Thoracic aorta (tissue), 2 donors: ENCODE data around the gene SCARB2. TPM values are rescaled to one million over a fixed set of nuclear protein-coding genes. Genes with fewer than 3 reads are reported as not detected.

Experiments
- ATAC-seq: fragments of 150-250 bp; one replicate; pipeline ENCODE4 v1.8.0; 2017; ENCODE audit warnings: low read depth; ENCODE audit not compliant: insufficient number of reproducible peaks, low FRiP score
- DNase-seq: peaks from one replicate; pipeline ENCODE4 v3.0.0-alpha.2; 2020; ENCODE audit warnings: low spot score
- H3K27ac ChIP-seq, 2 donors: fragments of 200-600 bp; sonication (generic); 1 replicate in 1 of 2; 2 replicates in 1 of 2; pipeline ENCODE4 v1.5.1; 2016; ENCODE audit warnings: mild to moderate bottlenecking in 2 of 2, moderate library complexity in 2 of 2
- H3K27me3 ChIP-seq: fragments of 200-600 bp; sonication (generic); replicated peaks from 2 replicates; pipeline ENCODE4 v1.6.0; 2016; ENCODE audit warnings: mild to moderate bottlenecking; ENCODE audit not compliant: insufficient read depth
- H3K36me3 ChIP-seq: fragments of 200-600 bp; sonication (generic); one replicate; pipeline ENCODE4 v1.5.1; 2016
- H3K4me1 ChIP-seq, 2 donors: fragments of 200-600 bp; sonication (generic); 1 replicate in 1 of 2; 2 replicates in 1 of 2; pipeline versions ENCODE4 v1.5.1 to v1.6.0; 2016; ENCODE audit warnings: low read depth in 2 of 2, mild to moderate bottlenecking in 1 of 2; ENCODE audit not compliant: control insufficient read depth in 1 of 2
- H3K4me3 ChIP-seq: fragments of 200-600 bp; sonication (generic); 2 replicates; pipeline ENCODE4 v1.5.1; 2016; ENCODE audit warnings: mild to moderate bottlenecking
- H3K9me3 ChIP-seq: fragments of 200-600 bp; sonication (generic); 2 replicates; pipeline ENCODE4 v1.5.1; 2016
- total RNA-seq, 2 donors: library from RNA; depleted of rRNA; stranded (reverse); fragments of >200 nt; gene quantifications; one replicate each; pipeline versions ENCODE4 v1.1.0 to v1.2.3, GENCODE V29; 2016
- TF ChIP-seq, protein P1 (sequence below): fragments of 200-600 bp; sonication (generic); IDR thresholded peaks from one replicate; pipeline ENCODE4 v1.5.1; 2019; ENCODE audit warnings: antibody characterized with exemption

The SCARB2 gene
- total RNA-seq, 2 donors from 2014 or later = 133 to 165 TPM

DNA sequence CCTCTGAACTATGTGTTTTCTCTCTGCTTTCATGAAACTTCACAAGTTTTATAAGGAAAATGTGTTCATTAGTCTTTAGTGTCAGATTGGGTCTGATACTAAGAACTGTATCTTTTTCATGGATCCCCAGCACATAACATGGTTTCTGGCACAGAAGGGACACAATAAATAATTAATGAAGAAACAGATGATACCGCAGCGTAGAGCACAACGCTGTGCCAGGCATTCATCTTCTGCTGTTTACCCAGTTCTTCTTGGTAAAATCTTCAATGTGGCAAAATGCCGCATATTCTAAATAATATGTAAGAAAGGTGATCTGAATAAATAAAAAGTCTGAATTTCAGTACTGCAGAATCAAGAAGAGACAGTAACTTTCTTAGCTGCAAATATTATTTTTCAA, 12.3 kb downstream of the SCARB2 start:
- ATAC-seq (no peak), DNase-seq (no peak)
- no peaks in the 10 kb centered on the region for H3K36me3 ChIP-seq
- TF ChIP-seq, protein P1, sequence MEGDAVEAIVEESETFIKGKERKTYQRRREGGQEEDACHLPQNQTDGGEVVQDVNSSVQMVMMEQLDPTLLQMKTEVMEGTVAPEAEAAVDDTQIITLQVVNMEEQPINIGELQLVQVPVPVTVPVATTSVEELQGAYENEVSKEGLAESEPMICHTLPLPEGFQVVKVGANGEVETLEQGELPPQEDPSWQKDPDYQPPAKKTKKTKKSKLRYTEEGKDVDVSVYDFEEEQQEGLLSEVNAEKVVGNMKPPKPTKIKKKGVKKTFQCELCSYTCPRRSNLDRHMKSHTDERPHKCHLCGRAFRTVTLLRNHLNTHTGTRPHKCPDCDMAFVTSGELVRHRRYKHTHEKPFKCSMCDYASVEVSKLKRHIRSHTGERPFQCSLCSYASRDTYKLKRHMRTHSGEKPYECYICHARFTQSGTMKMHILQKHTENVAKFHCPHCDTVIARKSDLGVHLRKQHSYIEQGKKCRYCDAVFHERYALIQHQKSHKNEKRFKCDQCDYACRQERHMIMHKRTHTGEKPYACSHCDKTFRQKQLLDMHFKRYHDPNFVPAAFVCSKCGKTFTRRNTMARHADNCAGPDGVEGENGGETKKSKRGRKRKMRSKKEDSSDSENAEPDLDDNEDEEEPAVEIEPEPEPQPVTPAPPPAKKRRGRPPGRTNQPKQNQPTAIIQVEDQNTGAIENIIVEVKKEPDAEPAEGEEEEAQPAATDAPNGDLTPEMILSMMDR = no peak
- no peak overlapping the region for H3K27ac ChIP-seq
- H3K9me3 ChIP-seq = no peaks in the 10 kb centered on the region
- H3K4me1 ChIP-seq = peaks cover 42 to 72% of the 10 kb centered on the region in 2 donors
- H3K4me3 ChIP-seq = no peak overlapping the region
- no peaks in the 10 kb centered on the region for H3K27me3 ChIP-seq

DNA sequence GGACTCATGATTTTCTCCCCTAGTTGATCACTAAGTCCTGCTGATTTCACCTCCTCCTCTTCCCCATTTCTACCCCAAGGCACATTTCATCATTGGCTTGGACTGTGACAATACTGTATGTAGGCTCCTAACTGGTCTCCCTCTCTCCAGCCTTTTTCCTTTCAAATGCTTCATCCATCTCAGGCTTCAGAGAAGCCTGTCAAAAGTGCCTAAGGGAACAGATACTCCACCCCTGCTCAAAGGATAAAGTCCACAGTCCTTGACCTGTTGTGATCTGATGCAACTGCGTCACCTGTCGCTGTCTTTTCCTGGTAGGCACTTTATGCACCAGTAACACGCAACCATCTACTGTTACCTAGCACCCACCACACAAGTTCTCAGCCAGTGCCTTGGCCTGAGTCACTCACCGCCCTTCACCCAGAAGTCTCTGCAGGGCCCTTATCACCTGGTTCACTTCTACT, 12.8 kb downstream of the SCARB2 start:
- H3K36me3 ChIP-seq = no peaks in the 10 kb centered on the region
- no peaks in the 10 kb centered on the region for H3K27me3 ChIP-seq
- no peak overlapping the region for H3K27ac ChIP-seq
- ATAC-seq = no peak
- H3K4me3 ChIP-seq = no peak overlapping the region
- peaks cover 41 to 72% of the 10 kb centered on the region in 2 donors for H3K4me1 ChIP-seq
- TF ChIP-seq, protein P1 = no peak
- H3K9me3 ChIP-seq = no peaks in the 10 kb centered on the region
- DNase-seq = no peak

DNA sequence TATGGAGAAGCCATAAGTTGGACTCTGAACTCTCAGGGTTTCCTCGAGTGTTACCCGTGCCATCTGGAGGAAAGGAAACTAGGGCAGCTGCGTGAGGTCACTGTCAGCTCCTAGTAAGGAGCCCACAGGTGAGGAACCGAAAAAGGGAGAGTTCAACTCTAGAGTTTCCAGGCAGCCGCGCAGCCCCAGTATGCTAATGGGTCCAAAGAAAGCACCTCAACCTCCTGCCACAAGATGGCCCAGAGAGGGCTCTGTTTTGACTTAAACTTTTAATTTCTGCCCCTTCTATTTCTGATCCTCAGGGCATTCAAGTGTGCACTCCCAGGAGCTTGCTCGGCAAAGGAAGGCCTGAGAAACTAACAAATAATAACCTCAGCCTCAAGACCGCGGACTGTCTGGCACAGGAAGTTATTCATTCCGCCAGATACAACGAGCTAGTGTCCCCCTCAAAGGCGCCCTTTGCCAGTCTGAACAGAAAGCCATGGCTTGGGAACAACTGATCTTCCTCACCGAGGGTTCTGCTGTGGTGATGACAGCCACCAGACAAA, 13.9 kb downstream of the SCARB2 start:
- Histone ChIP-seq H3K27me3 (no peaks in the 10 kb centered on the region), H3K4me1 (peaks cover 41 to 78% of the 10 kb centered on the region in 2 donors), H3K4me3 (peak overlapping the region; percentile 27), H3K27ac (peak overlapping the region; percentile 24 to 38), H3K9me3 (no peaks in the 10 kb centered on the region), H3K36me3 (no peaks in the 10 kb centered on the region)
- ATAC-seq (no peak), DNase-seq (no peak)
- TF ChIP-seq, protein P1 = no peak

DNA sequence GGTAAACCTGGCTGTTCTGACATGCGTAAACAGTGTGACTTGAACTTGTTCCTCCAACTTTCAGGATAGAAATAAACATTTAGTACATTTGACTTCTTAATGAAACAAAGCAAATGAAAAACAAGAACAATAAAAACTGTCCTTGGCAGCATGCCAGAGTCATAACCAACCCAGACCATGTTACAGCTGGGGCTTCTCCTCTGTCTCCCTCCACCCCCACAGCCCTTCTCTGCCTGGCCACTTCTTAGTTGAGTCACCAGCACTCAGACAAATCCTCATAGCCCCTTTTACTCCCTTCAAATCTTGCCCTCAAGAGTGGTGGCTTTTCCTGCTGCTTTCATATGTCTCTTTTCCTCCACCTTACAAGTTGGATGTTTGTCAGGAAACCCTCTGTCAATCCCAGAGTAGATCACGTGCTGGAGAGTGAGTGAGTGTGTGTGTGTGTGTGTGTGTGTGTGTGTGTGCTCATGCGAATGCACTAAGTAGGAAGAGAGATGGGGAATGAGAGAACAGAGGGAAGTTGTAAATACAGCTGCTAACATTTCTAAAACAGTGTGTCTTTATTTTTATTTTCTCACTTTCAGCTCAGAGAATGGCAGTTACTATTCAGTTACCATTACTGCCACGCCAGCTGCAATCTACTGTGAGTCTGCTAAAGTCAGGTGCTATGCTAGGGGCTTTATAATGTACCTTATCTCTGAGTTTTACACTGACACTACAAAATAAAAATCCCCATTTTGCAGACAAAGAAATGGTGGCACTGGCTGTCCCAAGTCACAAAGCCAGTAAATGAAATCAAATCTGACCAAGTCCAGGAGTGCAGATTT, 15.0 kb downstream of the SCARB2 start:
- Histone ChIP-seq H3K4me1 (peaks cover 49 to 78% of the 10 kb centered on the region in 2 donors), H3K36me3 (no peaks in the 10 kb centered on the region), H3K27me3 (no peaks in the 10 kb centered on the region), H3K27ac (peak overlapping the region; percentile 36 to 52), H3K9me3 (no peaks in the 10 kb centered on the region), H3K4me3 (no peak overlapping the region)
- DNase-seq = no peak
- TF ChIP-seq, protein P1 = no peak
- ATAC-seq = no peak

- TF ChIP-seq, protein P1 = no peak
- no peak for DNase-seq
- Histone ChIP-seq H3K36me3 (peaks cover 5% of the 10 kb centered on the region), H3K27me3 (no peaks in the 10 kb centered on the region), H3K4me3 (no peak overlapping the region), H3K9me3 (no peaks in the 10 kb centered on the region), H3K4me1 (peaks cover 54 to 82% of the 10 kb centered on the region in 2 donors), H3K27ac (peak overlapping the region; percentile 36 to 52)
- no peak for ATAC-seq
Measured at GRCh38 chr4:76197971-76198410, 15.6 kb downstream of the SCARB2 start.
